Glomerular visceral epithelial cell (primary cell): ENCODE data around the gene GGT1.
A peak's percentile ranks its signal among the peaks of the same experiment; 100 is the strongest.
"Not testable (repeated sequence)": the region's sequence is repeated elsewhere in the genome, so short reads cannot be mapped to it uniquely, and the experiment has no call there.

Experiments
- DNase-seq: peaks from one replicate; pipeline ENCODE4 v3.0.0-alpha.2; 2016; ENCODE audit errors: extremely low spot score

The GGT1 gene

DNA sequence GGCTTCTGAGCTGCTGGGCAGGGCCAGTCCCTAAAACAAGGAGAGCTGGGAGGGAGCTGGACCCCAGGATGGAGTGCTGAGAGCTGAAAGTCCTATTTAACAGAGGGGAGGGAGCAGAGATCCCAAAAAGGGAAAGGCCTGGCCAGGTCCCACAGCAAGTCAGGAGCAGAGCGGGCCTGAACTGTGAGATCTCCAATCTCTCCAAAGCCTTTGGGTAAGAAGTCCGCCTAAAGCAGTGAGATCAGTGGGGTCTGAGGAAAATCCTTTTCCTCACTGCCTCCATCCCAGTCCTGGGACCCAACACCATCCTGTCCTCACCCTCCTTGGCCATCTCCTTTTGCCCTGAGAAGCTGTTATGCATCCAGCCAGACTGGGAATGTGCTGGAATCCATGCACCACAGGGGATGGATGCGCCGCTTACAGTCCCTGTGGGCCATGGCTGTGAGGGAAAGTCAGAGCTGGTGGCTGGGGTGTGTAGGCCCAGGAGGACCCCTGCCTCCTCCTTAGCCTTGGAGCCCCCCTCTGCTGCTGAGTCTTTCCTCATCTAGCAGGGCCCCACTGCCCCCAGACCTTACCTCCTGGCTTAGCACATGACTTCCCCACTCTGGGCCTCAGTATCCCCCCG, 18.7 kb upstream of the GGT1 start:
- no peak for DNase-seq

DNA sequence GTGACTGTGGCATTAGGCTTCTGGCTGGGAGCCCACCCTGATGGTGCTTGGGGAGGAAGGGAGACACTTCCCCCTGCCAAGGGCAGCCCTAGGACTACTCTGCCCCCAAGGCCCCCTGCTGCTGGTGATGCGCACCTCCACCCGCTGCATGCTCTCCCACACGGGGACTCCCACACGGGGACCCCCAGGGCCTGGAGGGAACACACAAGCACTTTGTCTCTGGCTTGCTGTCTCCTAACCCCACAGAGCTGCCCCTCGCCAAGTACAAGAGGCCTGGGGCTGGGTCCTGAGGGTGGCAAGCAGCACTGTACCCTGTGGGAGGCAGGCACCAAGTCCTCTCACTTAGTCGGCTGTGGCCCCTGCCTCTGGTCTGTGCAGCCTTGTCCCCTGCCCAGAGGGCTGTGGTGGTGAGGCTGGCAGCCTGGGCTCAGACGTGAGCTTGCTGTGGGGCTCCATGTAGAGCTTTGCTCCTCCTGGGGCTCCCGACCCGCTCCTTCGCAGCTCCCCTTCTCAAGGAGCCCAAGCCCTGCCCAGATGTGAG, 18.1 kb upstream of the GGT1 start:
- no peak for DNase-seq

- no peak for DNase-seq
Observed at GRCh38 chr22:24585461-24585860, 17.5 kb upstream of the GGT1 start.

DNA sequence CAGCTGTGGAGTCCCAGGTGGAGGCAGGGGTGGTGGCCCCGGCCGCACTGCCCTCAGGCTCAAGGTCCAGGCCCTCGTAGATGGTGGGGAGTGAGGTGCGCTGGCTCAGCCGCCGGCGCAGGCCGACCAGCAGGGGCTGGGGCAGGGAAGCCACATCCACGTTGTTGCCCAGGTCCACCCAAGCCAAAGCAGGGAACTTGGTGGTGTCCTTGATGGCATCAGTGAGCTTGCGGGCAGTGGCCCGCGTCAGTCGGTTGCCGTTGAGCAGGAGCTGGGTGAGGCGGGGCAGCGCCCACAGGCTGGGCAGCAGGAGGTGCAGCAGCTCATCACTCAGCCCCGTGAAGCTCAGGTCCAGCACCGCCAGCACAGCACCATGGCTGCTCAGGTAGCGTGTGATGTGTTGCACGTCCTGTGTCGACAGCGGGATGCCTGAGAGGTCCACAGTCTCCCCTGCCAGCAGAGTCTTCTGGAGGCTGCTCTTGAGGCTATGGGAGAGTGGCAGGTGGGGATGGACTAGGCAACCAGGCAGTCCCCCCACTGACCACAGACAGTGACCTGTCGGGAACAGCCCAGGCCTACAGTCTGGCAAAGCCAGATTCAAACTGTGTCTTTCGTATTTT, 17.0 kb upstream of the GGT1 start:
- no peak for DNase-seq

DNA sequence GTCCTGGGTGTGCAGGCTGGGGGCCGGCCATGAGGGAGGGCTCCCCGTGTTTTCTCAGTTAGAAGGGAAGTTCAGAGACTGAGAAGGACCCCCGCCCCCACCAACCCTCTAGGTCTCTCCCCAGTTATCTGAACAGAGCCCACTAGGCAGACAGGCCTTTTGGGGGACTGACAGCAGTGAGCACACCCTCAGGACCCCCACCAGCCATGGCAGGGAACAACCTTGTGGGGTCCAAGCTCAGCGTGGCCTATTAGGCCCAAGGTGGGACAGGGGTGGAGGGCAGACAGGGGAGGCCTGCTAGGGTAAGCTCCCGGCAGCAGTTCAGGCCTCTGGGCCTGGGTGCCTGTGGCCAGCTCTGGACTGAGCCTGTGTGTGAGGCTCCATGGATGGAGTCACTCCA, 15.7 kb upstream of the GGT1 start:
- DNase-seq: no peak

DNA sequence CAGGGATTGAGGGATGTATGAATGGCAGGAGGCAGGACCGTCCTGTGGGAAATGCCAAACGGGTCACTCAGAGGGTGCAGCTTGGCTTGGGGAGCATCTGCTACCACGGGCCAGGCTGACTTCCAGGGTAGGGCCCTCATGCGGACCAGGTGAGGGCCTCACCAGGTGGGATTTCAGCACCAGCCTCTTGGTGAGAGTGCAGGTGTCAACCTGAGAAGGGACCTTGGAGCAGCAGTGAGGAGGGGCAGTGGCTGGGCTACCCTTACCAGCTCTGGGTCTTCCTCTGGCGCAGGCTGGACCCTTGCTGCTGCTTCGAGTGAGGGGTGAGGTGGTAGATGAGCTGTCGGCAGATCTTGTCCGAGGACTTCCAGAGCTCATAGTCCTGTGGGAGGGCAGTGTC, 15.0 kb upstream of the GGT1 start:
- DNase-seq: no peak

GRCh38 chr22:24588381-24588756, 14.6 kb upstream of the GGT1 start:
- DNase-seq: peak; percentile 27

DNA sequence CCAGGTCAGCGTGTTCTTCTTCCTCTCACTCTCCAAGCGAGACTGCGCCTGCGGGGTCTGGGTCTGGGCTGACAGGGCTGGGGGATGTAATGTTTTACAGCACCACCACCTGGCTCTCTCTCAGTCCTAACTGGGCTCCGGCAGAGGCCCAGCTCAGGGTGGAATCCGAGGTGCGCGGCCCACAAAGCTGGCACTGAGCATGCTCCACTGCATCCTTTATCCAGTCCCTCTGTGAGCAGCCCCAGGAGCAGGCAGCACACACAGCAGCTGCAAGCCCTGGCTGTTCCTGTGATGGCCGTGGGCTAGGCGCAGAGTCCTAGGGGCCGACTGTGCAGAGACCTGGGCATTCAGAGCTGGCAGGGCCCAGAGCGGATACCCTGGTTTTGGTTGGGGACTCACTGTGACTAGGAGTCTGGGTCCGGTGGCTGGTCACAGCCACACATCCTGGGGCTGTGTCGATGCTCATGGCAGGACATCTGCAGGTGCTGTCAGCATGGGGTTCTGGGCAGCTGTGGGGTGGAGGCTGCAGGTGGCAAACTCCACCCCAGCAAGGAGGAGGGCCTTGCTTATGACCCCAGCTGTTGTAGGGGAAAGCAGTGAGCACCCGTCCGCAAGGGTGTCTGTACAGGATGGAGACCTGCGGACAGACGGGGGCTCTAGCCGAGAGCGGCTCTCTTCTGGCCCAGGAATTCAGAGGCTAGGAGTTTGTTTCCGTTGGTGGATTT, 14.1 kb upstream of the GGT1 start:
- no peak for DNase-seq

GRCh38 chr22:24589518-24590030, 13.4 kb upstream of the GGT1 start:
- DNase-seq: no peak

- DNase-seq: no peak
Observed at GRCh38 chr22:24590596-24591173, 12.3 kb upstream of the GGT1 start.

- DNase-seq: no peak
Observed at GRCh38 chr22:24591286-24591830, 11.6 kb upstream of the GGT1 start.

GRCh38 chr22:24592058-24592850, 10.7 kb upstream of the GGT1 start:
- DNase-seq: no peak

- peak; percentile 87 for DNase-seq
Observed at GRCh38 chr22:24592851-24593558, 10.0 kb upstream of the GGT1 start, which contains the start of gene LRRC75B. LRRC75B (minus strand) TSS chr22:24593073; CDS start chr22:24593039, 34 bp downstream.

GRCh38 chr22:24593559-24593835, 9.5 kb upstream of the GGT1 start:
- not testable (repeated sequence) for DNase-seq

- peak; percentile 28 for DNase-seq
Observed at GRCh38 chr22:24593836-24594568, 9.0 kb upstream of the GGT1 start.

GRCh38 chr22:24594569-24595120, 8.3 kb upstream of the GGT1 start:
- no peak for DNase-seq

DNA sequence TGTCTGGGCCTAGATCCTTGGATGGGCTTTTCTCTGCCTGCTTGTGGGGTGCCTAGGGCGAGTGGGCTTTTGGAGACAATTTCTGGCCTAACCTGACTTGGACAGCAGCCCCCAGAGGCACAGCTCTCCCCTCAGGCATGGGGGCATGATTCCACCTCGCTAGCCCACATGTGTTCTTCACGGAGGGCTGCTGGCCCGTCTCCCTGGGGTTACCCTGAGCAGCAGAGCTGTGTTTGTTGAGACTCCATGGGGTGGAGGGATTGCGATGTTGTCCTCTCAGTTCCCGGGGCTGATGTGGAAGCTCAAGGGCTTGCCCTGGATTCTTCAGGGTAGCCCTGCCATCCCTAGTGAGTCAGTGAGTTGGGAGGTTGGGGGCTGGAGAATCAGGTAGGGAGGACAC, 7.8 kb upstream of the GGT1 start:
- DNase-seq: no peak

DNA sequence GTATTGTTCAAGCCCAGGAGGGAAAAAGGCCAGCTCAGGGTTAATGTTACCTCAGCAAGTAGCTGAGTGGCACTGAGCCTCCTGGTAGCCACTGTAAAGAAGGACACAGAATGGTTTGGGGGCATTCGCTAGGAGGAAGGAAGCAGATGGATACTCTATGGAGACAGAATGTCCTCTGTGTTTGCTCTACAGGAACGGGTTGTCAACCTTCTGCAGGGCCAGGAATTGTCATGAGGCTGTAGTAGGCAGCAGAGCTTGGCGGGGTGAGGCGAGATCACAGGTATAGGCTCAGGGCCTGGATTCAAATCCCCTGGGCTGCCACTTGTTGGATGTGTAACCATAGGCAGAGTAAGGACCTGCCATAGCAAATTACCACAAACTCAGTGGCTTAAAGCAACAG, 7.1 kb upstream of the GGT1 start:
- DNase-seq: no peak

DNA sequence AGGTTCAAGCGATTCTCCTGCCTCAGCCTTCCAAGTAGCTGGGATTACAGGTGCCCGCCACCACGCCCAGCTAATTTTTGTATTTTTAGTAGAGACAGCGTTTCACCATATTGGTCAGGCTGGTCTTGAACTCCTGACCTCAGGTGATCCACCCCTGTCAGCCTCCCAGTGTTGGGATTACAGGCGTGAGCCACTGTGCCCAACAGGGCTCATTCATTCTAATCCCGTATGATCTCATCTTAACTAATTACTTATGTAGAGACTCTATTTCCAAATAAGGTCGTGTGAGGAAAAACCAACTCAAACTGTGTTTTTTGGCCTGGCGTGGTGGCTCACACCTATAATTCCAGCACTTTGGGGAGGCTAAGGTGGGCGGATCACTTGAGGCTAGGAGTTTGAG, 5.9 kb upstream of the GGT1 start:
- DNase-seq: not testable (repeated sequence)

GRCh38 chr22:24599514-24599913, 3.5 kb upstream of the GGT1 start:
- no peak for DNase-seq
